Pancreas (tissue), 10 donors: Measurements from ENCODE around the gene ZNF436. TPM values are rescaled to one million over a fixed set of nuclear protein-coding genes. Genes with fewer than 3 reads are reported as not detected.
"Not testable (repeated sequence)": the region's sequence is repeated elsewhere in the genome, so short reads cannot be mapped to it uniquely, and the experiment has no call there.

Experiments
- ATAC-seq, 4 donors: fragments of 200-7000 bp; cut with Tn5 transposase; one replicate each; pipeline versions ENCODE4 v1.8.0 to v1.9.1; 2020; ENCODE audit warnings: mild to moderate bottlenecking in 4 of 4, moderate library complexity in 4 of 4
- DNase-seq, 6 donors: peaks; one replicate each; pipeline ENCODE4 v3.0.0-alpha.2; 2020
- FAIRE-seq: peaks from 2 replicates; lab custom pipeline; 2012; peaks lifted over from hg19 to GRCh38; lab: Jason Lieb, UNC
- H3K27ac ChIP-seq, 4 donors: fragments of 200-600 bp; sonication (generic); 1 replicate in 3 of 4; 2 replicates in 1 of 4; pipeline versions ENCODE4 v1.5.0 to v1.8.0; 2020
- H3K27me3 ChIP-seq, 4 donors: fragments of 200-600 bp; one replicate each; pipeline ENCODE4 v1.8.0; 2021
- H3K36me3 ChIP-seq, 3 donors: fragments of 200-600 bp; sonication (generic) in 1 of 3; one replicate each; pipeline versions ENCODE4 v1.5.0 to v1.8.0; 2020 to 2021
- H3K4me1 ChIP-seq, 3 donors: fragments of 200-600 bp; one replicate each; pipeline ENCODE4 v1.8.0; 2021
- H3K4me3 ChIP-seq, 4 donors: fragments of 200-600 bp; sonication (generic) in 2 of 4; one replicate each; pipeline versions ENCODE4 v1.5.0 to v1.8.0; 2020 to 2021
- H3K9me3 ChIP-seq, 4 donors: fragments of 200-600 bp; one replicate each; pipeline ENCODE4 v1.8.0; 2021
- CTCF ChIP-seq, 4 donors: fragments of 200-600 bp; sonication (generic) in 3 of 4; IDR thresholded peaks; one replicate each; pipeline versions ENCODE4 v1.5.0 to v1.8.0; 2021; ENCODE audit warnings: antibody characterized with exemption in 4 of 4
- WGBS, 2 donors: extraction: QIAGEN DNeasy Blood & Tissue Kit; methylation state at CpG; one replicate each; pipeline ENCODE4 v1.1.7; 2013; 5-methylcytosine and 5-hydroxymethylcytosine counted together
- intact Hi-C, 3 donors: fragments of 100-400 bp; cut with DNase I; formaldehyde crosslinking; loops; one replicate each; pipeline versions ENCODE4 v1.11.1 to v1.14.2; 2022
- polyA plus RNA-seq, 2 donors: library from polyadenylated mRNA; stranded (reverse); fragments of 200-250 nt; gene quantifications; one replicate each; pipeline ENCODE4 v1.2.3, GENCODE V29; 2013
- total RNA-seq, 6 donors: library from RNA; stranded (reverse); fragmentation: NEBNext Ultra II Directional in 4 of 6; extraction: Animal tissue kit (Norgen Biotek cat#: 25700) in 4 of 6; gene quantifications; one replicate each; pipeline versions ENCODE4 v1.2.1 to v1.2.4, GENCODE V29; 2021 to 2023
- donor health status: healthy with polysubstance abuse.
- donor health status: DM: no; HTN: no; CAD: no; lungs with moderate emphysema.
- donor health status: DM: no; HTN: no; CAD: no.
- donor health status: control.
- donor health status: control.
- donor health status: Bipolar disorder and iron deficiency.
- donor health status: DM: yes; HTN: yes; CAD: no.
- donor health status: DM: no; HTN: no; CAD: no.
- donor health status: DM: no; HTN: no; CAD: no.
- donor health status: DM: yes; HTN: yes; CAD: no.

Gene ZNF436
- total and polyA plus RNA-seq, 8 donors = 2.1 to 11.8 (median 3.9) TPM

GRCh38 chr1:23384312-23385058 lies 14.8 kb upstream of the ZNF436 start:
- no peak overlapping the region for H3K27ac ChIP-seq

GRCh38 chr1:23383577-23384311 lies 14.1 kb upstream of the ZNF436 start:
- Histone ChIP-seq H3K4me3 (no peak overlapping the region), H3K36me3 (peaks cover 0 to 59% (median 4%) of the 10 kb centered on the region in 3 donors), H3K4me1 (no peaks in the 10 kb centered on the region), H3K9me3 (no peaks in the 10 kb centered on the region), H3K27me3 (no peaks in the 10 kb centered on the region), H3K27ac (no peak overlapping the region)
- DNase-seq = peak in 1 of 6 donors; percentile 31
- intact Hi-C loops = no loop called here
- FAIRE-seq = no peak
- ATAC-seq = peak in 2 of 4 donors; percentile 11 to 23
- TF ChIP-seq CTCF (IDR thresholded peaks at IDR 0.05) = no peak
- WGBS, 2 donors = 77% methylated on average over 8 of the region's 8 CpGs

More at GRCh38 chr1:23384312-23385058, 14.8 kb upstream of the ZNF436 start:
- peak in 1 of 6 donors; percentile 11 for DNase-seq
- H3K4me1 ChIP-seq = no peaks in the 10 kb centered on the region
- 79 to 95% methylated on average over 9 to 11 of the region's 11 CpGs for WGBS, 2 donors
- no peak for TF ChIP-seq CTCF (IDR thresholded peaks at IDR 0.05)
- H3K36me3 ChIP-seq = peaks cover 0 to 59% (median 4%) of the 10 kb centered on the region in 3 donors
- no peaks in the 10 kb centered on the region for H3K27me3 ChIP-seq
- ATAC-seq = peak in 1 of 4 donors; percentile 15
- FAIRE-seq = no peak
- intact Hi-C loops = no loop called here
- H3K4me3 ChIP-seq = no peak overlapping the region
- no peaks in the 10 kb centered on the region for H3K9me3 ChIP-seq

GRCh38 chr1:23381233-23381885 lies 11.7 kb upstream of the ZNF436 start:
- ATAC-seq (no peak), FAIRE-seq (no peak), DNase-seq (no peak)
- Histone ChIP-seq H3K4me1 (no peaks in the 10 kb centered on the region), H3K36me3 (peaks cover 0 to 49% (median 4%) of the 10 kb centered on the region in 3 donors), H3K9me3 (no peaks in the 10 kb centered on the region), H3K27ac (no peak overlapping the region), H3K27me3 (no peaks in the 10 kb centered on the region), H3K4me3 (no peak overlapping the region)
- intact Hi-C loops = no loop called here
- WGBS, 2 donors = 83 to 85% methylated on average over 5 of the region's 5 CpGs
- TF ChIP-seq CTCF (IDR thresholded peaks at IDR 0.05) = no peak

- Histone ChIP-seq H3K4me1 (no peaks in the 10 kb centered on the region), H3K9me3 (no peaks in the 10 kb centered on the region), H3K27me3 (no peaks in the 10 kb centered on the region), H3K36me3 (peaks cover 0 to 44% (median 2%) of the 10 kb centered on the region in 3 donors), H3K4me3 (no peak overlapping the region), H3K27ac (no peak overlapping the region)
- DNase-seq (no peak), ATAC-seq (no peak), FAIRE-seq (no peak)
- no peak for TF ChIP-seq CTCF (IDR thresholded peaks at IDR 0.05)
- intact Hi-C loops = no loop called here
- WGBS, 2 donors = 57 to 63% methylated on average over 5 of the region's 5 CpGs
These were observed 11.1 kb upstream of the ZNF436 start for GRCh38 chr1:23380719-23381118.

GRCh38 chr1:23380236-23380635 lies 10.6 kb upstream of the ZNF436 start:
- FAIRE-seq, intact Hi-C loops, ATAC-seq, H3K9me3 ChIP-seq, H3K27me3 ChIP-seq, H3K4me1 ChIP-seq, DNase-seq, H3K27ac ChIP-seq, H3K4me3 ChIP-seq: not testable (repeated sequence)
- H3K36me3 ChIP-seq = peaks cover 0 to 40% (median 0%) of the 10 kb centered on the region in 3 donors
- 53 to 56% methylated on average over 4 of the region's 4 CpGs for WGBS, 2 donors
